Measurements from ENCODE around the gene ZNF70. TPM values are rescaled to one million over a fixed set of nuclear protein-coding genes. Genes with fewer than 3 reads are reported as not detected.

ZNF70 gene
- polyA plus RNA-seq, 1 of the 3 experiments (the other 2 are of a cell fraction) = 0.77 TPM

- peaks cover 56% of the 10 kb centered on the region for H4K20me1 ChIP-seq (ENCODE audit: insufficient read depth)
- TF ChIP-seq, protein P1, sequence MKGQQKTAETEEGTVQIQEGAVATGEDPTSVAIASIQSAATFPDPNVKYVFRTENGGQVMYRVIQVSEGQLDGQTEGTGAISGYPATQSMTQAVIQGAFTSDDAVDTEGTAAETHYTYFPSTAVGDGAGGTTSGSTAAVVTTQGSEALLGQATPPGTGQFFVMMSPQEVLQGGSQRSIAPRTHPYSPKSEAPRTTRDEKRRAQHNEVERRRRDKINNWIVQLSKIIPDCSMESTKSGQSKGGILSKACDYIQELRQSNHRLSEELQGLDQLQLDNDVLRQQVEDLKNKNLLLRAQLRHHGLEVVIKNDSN (IDR thresholded peaks at IDR 0.05; ENCODE audit: borderline replicate concordance, low read depth) = no peak
- TF ChIP-seq MXI1 (IDR thresholded peaks at IDR 0.05; ENCODE audit: low read depth, low read length) = 0 out of 2 replicates have a peak, but pooled peaks have one; percentile 26
- no peaks in the 10 kb centered on the region for H3K9me3 ChIP-seq
- CTCF ChIA-PET = interaction anchor here (0.8 to 5.3 kb wide), 7 partner anchors 21 to 61 kb away, joined by 3 to 36 read pairs (median 4); partner anchors contain the start of gene CHCHD10
- H2AFZ ChIP-seq (ENCODE audit: low read depth) = no peak overlapping the region
- POLR2A ChIA-PET = no interaction called here
- H3F3A ChIP-seq (replicated peaks; ENCODE audit: insufficient read depth) = peaks cover 3% of the 10 kb centered on the region
- peaks cover 25 to 37% of the 10 kb centered on the region in 2 experiments for H3K36me3 ChIP-seq (replicated peaks in 1 of 2; ENCODE audit: control insufficient read depth in 1 of 2, insufficient read depth in 2 of 2, low read length in 1 of 2)
- 94% methylated on average over 21 of the region's 25 CpGs for WGBS (ENCODE audit: low lambda C conversion rate)
- peaks cover 73% of the 10 kb centered on the region for H3K79me2 ChIP-seq (ENCODE audit: insufficient read depth)
- H3K27ac ChIP-seq (ENCODE audit: low read depth in 2 of 2, low read length in 1 of 2) = peak overlapping the region in 1 of 2 experiments; percentile 78; a peak in 2 of 4 replicates
- H3K4me2 ChIP-seq = no peak overlapping the region
- no peak overlapping the region for H3K9ac ChIP-seq
- no peaks in the 10 kb centered on the region for H3K27me3 ChIP-seq (ENCODE audit: insufficient read depth)
- no peak overlapping the region for H3K4me3 ChIP-seq (ENCODE audit: low read depth in 2 of 2, low read length in 1 of 2)
- DNase-seq = peak; percentile 34
- no peaks in the 10 kb centered on the region for H3K9me2 ChIP-seq
- peaks cover 0 to 38% of the 10 kb centered on the region in 2 experiments; a peak in 2 of 4 replicates for H3K4me1 ChIP-seq (ENCODE audit: control insufficient read depth in 1 of 2, insufficient read depth in 2 of 2, low read depth in 1 of 2, low read length in 1 of 2)
Measured at GRCh38 chr22:23791738-23792645, 41.1 kb upstream of the ZNF70 start.

- Histone ChIP-seq H2AFZ (ENCODE audit: low read depth) (no peak overlapping the region), H3K27me3 (ENCODE audit: insufficient read depth) (no peaks in the 10 kb centered on the region), H3K9ac (no peak overlapping the region), H3K9me2 (no peaks in the 10 kb centered on the region), H3K36me3 (replicated peaks in 1 of 2; ENCODE audit: control insufficient read depth in 1 of 2, insufficient read depth in 2 of 2, low read length in 1 of 2) (peaks cover 20 to 31% of the 10 kb centered on the region in 2 experiments), H3K4me1 (ENCODE audit: control insufficient read depth in 1 of 2, insufficient read depth in 2 of 2, low read depth in 1 of 2, low read length in 1 of 2) (peaks cover 0 to 44% of the 10 kb centered on the region in 2 experiments; a peak in 2 of 4 replicates), H4K20me1 (ENCODE audit: insufficient read depth) (peaks cover 56% of the 10 kb centered on the region), H3K27ac (ENCODE audit: low read depth in 2 of 2, low read length in 1 of 2) (peak overlapping the region in 1 of 2 experiments; percentile 78; a peak in 2 of 4 replicates), H3K9me3 (no peaks in the 10 kb centered on the region), H3F3A (replicated peaks; ENCODE audit: insufficient read depth) (peaks cover 3% of the 10 kb centered on the region), H3K79me2 (ENCODE audit: insufficient read depth) (peaks cover 73% of the 10 kb centered on the region), H3K4me3 (ENCODE audit: low read depth in 2 of 2, low read length in 1 of 2) (no peak overlapping the region), H3K4me2 (no peak overlapping the region)
- POLR2A ChIA-PET = no interaction called here
- 59% methylated on average over 11 of the region's 11 CpGs for WGBS (ENCODE audit: low lambda C conversion rate)
- peak; percentile 79 for DNase-seq
- CTCF ChIA-PET = interaction anchor here (1.4 to 5.3 kb wide), 4 partner anchors 17 to 58 kb away, joined by 3 to 36 read pairs (median 16); partner anchors contain the start of gene CHCHD10
- TF ChIP-seq MAX (IDR thresholded peaks at IDR 0.05; ENCODE audit: low read depth) = no peak
- TF ChIP-seq TCF12 (IDR thresholded peaks at IDR 0.05) = peak; percentile 78
- TF ChIP-seq, protein P2, sequence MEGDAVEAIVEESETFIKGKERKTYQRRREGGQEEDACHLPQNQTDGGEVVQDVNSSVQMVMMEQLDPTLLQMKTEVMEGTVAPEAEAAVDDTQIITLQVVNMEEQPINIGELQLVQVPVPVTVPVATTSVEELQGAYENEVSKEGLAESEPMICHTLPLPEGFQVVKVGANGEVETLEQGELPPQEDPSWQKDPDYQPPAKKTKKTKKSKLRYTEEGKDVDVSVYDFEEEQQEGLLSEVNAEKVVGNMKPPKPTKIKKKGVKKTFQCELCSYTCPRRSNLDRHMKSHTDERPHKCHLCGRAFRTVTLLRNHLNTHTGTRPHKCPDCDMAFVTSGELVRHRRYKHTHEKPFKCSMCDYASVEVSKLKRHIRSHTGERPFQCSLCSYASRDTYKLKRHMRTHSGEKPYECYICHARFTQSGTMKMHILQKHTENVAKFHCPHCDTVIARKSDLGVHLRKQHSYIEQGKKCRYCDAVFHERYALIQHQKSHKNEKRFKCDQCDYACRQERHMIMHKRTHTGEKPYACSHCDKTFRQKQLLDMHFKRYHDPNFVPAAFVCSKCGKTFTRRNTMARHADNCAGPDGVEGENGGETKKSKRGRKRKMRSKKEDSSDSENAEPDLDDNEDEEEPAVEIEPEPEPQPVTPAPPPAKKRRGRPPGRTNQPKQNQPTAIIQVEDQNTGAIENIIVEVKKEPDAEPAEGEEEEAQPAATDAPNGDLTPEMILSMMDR (IDR thresholded peaks at IDR 0.05) = no peak
- TF ChIP-seq RCOR1 (IDR thresholded peaks at IDR 0.05; ENCODE audit: low read length) = peak; percentile 78
- peak; percentile 45; the same call in 1 of the 2 replicates for TF ChIP-seq FOXJ3 (CRISPR knock-in tag; IDR thresholded peaks at IDR 0.05)
- TF ChIP-seq ELF1 (IDR thresholded peaks at IDR 0.05) = no peak
- TF ChIP-seq NRF1 (IDR thresholded peaks at IDR 0.05; ENCODE audit: low read depth, low read length) = no peak
- no peak for TF ChIP-seq NFIC (IDR thresholded peaks at IDR 0.05; ENCODE audit: borderline replicate concordance)
- TF ChIP-seq RXRA (IDR thresholded peaks at IDR 0.05; ENCODE audit: borderline replicate concordance, low read depth) = no peak
- no peak for TF ChIP-seq REST (IDR thresholded peaks at IDR 0.05; ENCODE audit: low read depth, low read length)
- TF ChIP-seq GATA2 (CRISPR knock-in tag; IDR thresholded peaks at IDR 0.05) = peak; percentile 58
- TF ChIP-seq JUND (IDR thresholded peaks at IDR 0.05) = no peak
- TF ChIP-seq MEF2A (IDR thresholded peaks at IDR 0.05; ENCODE audit: borderline replicate concordance, low read depth) = no peak
- TF ChIP-seq CHD2 (IDR thresholded peaks at IDR 0.05; ENCODE audit: low read length, partially characterized antibody) = peak; percentile 72
- no peak for TF ChIP-seq SIN3A (IDR thresholded peaks at IDR 0.05; ENCODE audit: borderline replicate concordance, low read depth, low read length)
- TF ChIP-seq EP300 (IDR thresholded peaks at IDR 0.05; ENCODE audit: borderline replicate concordance in 1 of 2, low read depth in 1 of 2, low read length in 1 of 2) = no peak
Measured at GRCh38 chr22:23790819-23791737, 40.2 kb upstream of the ZNF70 start.
